ENCODE measurements around the gene TSPO.
"Not testable (repeated sequence)": the region's sequence is repeated elsewhere in the genome, so short reads cannot be mapped to it uniquely, and the experiment has no call there.

TSPO gene

GRCh38 chr22:43151251-43152002 lies at the start of gene TSPO:
Gene TSPO, plus strand, starts transcription at chr22:43151559. Its CDS starts 7,680 bp downstream, at chr22:43159239.
- peak in 1 of 2 donors; percentile 53 for DNase-seq (ENCODE audit: extremely low read depth in 1 of 2, low read depth in 1 of 2)

GRCh38 chr22:43104056-43104625 lies 47.2 kb upstream of the TSPO start:
- DNase-seq (ENCODE audit: extremely low read depth in 1 of 2, low read depth in 1 of 2) = not testable (repeated sequence)

GRCh38 chr22:43104950-43105349 lies 46.4 kb upstream of the TSPO start:
- not testable (repeated sequence) for DNase-seq (ENCODE audit: extremely low read depth in 1 of 2, low read depth in 1 of 2)

- DNase-seq (ENCODE audit: extremely low read depth in 1 of 2, low read depth in 1 of 2) = no peak
Measured at GRCh38 chr22:43106302-43106701, 45.1 kb upstream of the TSPO start.

GRCh38 chr22:43109511-43109910 lies 41.8 kb upstream of the TSPO start:
- no peak for DNase-seq (ENCODE audit: extremely low read depth in 1 of 2, low read depth in 1 of 2)

- DNase-seq (ENCODE audit: extremely low read depth in 1 of 2, low read depth in 1 of 2) = no peak
Measured at GRCh38 chr22:43109921-43110443, 41.4 kb upstream of the TSPO start.

GRCh38 chr22:43110444-43110926 lies 40.9 kb upstream of the TSPO start, which contains the start of gene BIK:
Gene BIK, plus strand, starts transcription at chr22:43110750. Its CDS starts 13,273 bp downstream, at chr22:43124023.
- peak in 1 of 2 donors; percentile 32 for DNase-seq (ENCODE audit: extremely low read depth in 1 of 2, low read depth in 1 of 2)

- DNase-seq (ENCODE audit: extremely low read depth in 1 of 2, low read depth in 1 of 2) = peak; percentile 12 to 20
Measured at GRCh38 chr22:43110927-43111623, 40.3 kb upstream of the TSPO start.

GRCh38 chr22:43113526-43114251 lies 37.7 kb upstream of the TSPO start:
- no peak for DNase-seq (ENCODE audit: extremely low read depth in 1 of 2, low read depth in 1 of 2)

- no peak for DNase-seq (ENCODE audit: extremely low read depth in 1 of 2, low read depth in 1 of 2)
Measured at GRCh38 chr22:43114958-43115357, 36.4 kb upstream of the TSPO start.

- DNase-seq (ENCODE audit: extremely low read depth in 1 of 2, low read depth in 1 of 2) = no peak
Measured at GRCh38 chr22:43116932-43117331, 34.4 kb upstream of the TSPO start.

- no peak for DNase-seq (ENCODE audit: extremely low read depth in 1 of 2, low read depth in 1 of 2)
Measured at GRCh38 chr22:43118024-43118849, 33.1 kb upstream of the TSPO start.

GRCh38 chr22:43118953-43119458 lies 32.4 kb upstream of the TSPO start:
- DNase-seq (ENCODE audit: extremely low read depth in 1 of 2, low read depth in 1 of 2) = no peak

GRCh38 chr22:43126501-43127165 lies 24.7 kb upstream of the TSPO start:
- DNase-seq (ENCODE audit: extremely low read depth in 1 of 2, low read depth in 1 of 2) = no peak

- DNase-seq (ENCODE audit: extremely low read depth in 1 of 2, low read depth in 1 of 2) = no peak
Measured at GRCh38 chr22:43127166-43127908, 24.0 kb upstream of the TSPO start.

GRCh38 chr22:43128116-43128515 lies 23.2 kb upstream of the TSPO start:
- DNase-seq (ENCODE audit: extremely low read depth in 1 of 2, low read depth in 1 of 2) = no peak

GRCh38 chr22:43128928-43129424 lies 22.4 kb upstream of the TSPO start:
- no peak for DNase-seq (ENCODE audit: extremely low read depth in 1 of 2, low read depth in 1 of 2)
